NB4 (cell line): ENCODE data around the gene GALNS.

Experiments used
- DNase-seq: peaks from one replicate; pipeline ENCODE4 v3.0.0; 2010; ENCODE audit warnings: low read depth
- H3K4me3 ChIP-seq: one replicate; pipeline ENCODE4 v1.5.1; 2011; ENCODE audit warnings: mild to moderate bottlenecking, low read depth, low read length, moderate library complexity
- CTCF ChIP-seq: IDR thresholded peaks from one replicate; pipeline ENCODE4 v1.5.1; 2012; ENCODE audit warnings: low read depth, low read length
- MAX ChIP-seq: IDR thresholded peaks from 2 replicates; pipeline ENCODE4 v1.6.1; 2011; ENCODE audit warnings: low read depth, low read length
- MYC ChIP-seq: IDR thresholded peaks from 2 replicates; pipeline ENCODE4 v1.6.1; 2011; ENCODE audit warnings: low read depth, low read length
- POLR2A ChIP-seq: IDR thresholded peaks from 2 replicates; pipeline ENCODE4 v1.6.1; 2011; ENCODE audit warnings: mild to moderate bottlenecking; ENCODE audit not compliant: insufficient read length; ENCODE audit errors: extremely low read depth

GALNS gene

GRCh38 chr16:88785106-88785924 lies 71.4 kb downstream of the GALNS start, which contains the start of gene PIEZO1:
Gene PIEZO1 (minus strand): TSS chr16:88785220. CDS start chr16:88784964, 256 bp downstream.
- peak within 1 kb of the TSS; percentile 73 for H3K4me3 ChIP-seq
- TF ChIP-seq POLR2A (peak; percentile 48), CTCF (peak; percentile 39), MYC (peak; percentile 37; the same call in 1 of the 2 replicates), MAX (peak; percentile 72)
- peak; percentile 79 for DNase-seq

- DNase-seq = no peak
- peak overlapping the region; percentile 6 for H3K4me3 ChIP-seq
Measured at GRCh38 chr16:88784856-88785105, 72.0 kb downstream of the GALNS start.

GRCh38 chr16:88784074-88784855 lies 72.5 kb downstream of the GALNS start:
- DNase-seq = peak; percentile 82
- no peak for TF ChIP-seq POLR2A
- 0 out of 2 replicates have a peak, but pooled peaks have one; percentile 31 for TF ChIP-seq MYC
- peak; percentile 46 for TF ChIP-seq CTCF
- TF ChIP-seq MAX = no peak
- peak overlapping the region; percentile 73 for H3K4me3 ChIP-seq

More at GRCh38 chr16:88784856-88785105, 72.0 kb downstream of the GALNS start:
- no peak for TF ChIP-seq CTCF

GRCh38 chr16:88783391-88784073 lies 73.2 kb downstream of the GALNS start:
- DNase-seq = peak; percentile 74

GRCh38 chr16:88782454-88783390 lies 74.0 kb downstream of the GALNS start:
- DNase-seq = peak; percentile 68
- TF ChIP-seq MYC = no peak
- no peak for TF ChIP-seq POLR2A
- TF ChIP-seq MAX = no peak
- no peak for TF ChIP-seq CTCF
- peak overlapping the region; percentile 73 for H3K4me3 ChIP-seq

More at GRCh38 chr16:88783391-88784073, 73.2 kb downstream of the GALNS start:
- peak overlapping the region; percentile 73 for H3K4me3 ChIP-seq
- TF ChIP-seq POLR2A (no peak), MAX (peak; percentile 37; the same call in 1 of the 2 replicates), MYC (peak; percentile 27; the same call in 1 of the 2 replicates)
